Lower lobe of right lung (tissue), 2 donors: ENCODE results near the gene PAX7. TPM values are rescaled to one million over a fixed set of nuclear protein-coding genes. Genes with fewer than 3 reads are reported as not detected.

ENCODE experiments used
- ATAC-seq, 2 donors: fragments of 200-7000 bp; cut with Tn5 transposase; one replicate each; pipeline ENCODE4 v1.9.1; 2020 to 2022; ENCODE audit warnings: mild to moderate bottlenecking in 2 of 2, moderate library complexity in 2 of 2
- DNase-seq: peaks from one replicate; pipeline ENCODE4 v3.0.0-alpha.2; 2020
- H3K27ac ChIP-seq: fragments of 200-600 bp; one replicate; pipeline ENCODE4 v1.8.0; 2022
- H3K27me3 ChIP-seq: fragments of 200-600 bp; one replicate; pipeline ENCODE4 v1.8.0; 2022; ENCODE audit warnings: low read depth
- H3K36me3 ChIP-seq: fragments of 200-600 bp; one replicate; pipeline ENCODE4 v1.8.0; 2022; ENCODE audit warnings: mild to moderate bottlenecking
- H3K4me1 ChIP-seq: fragments of 200-600 bp; one replicate; pipeline ENCODE4 v1.8.0; 2022
- H3K4me3 ChIP-seq: fragments of 200-600 bp; one replicate; pipeline ENCODE4 v1.8.0; 2022; ENCODE audit warnings: mild to moderate bottlenecking
- H3K9me3 ChIP-seq: fragments of 200-600 bp; one replicate; pipeline ENCODE4 v1.8.0; 2022
- CTCF ChIP-seq: fragments of 200-600 bp; IDR thresholded peaks from one replicate; pipeline ENCODE4 v1.8.0; 2022; ENCODE audit warnings: antibody characterized with exemption, mild to moderate bottlenecking
- intact Hi-C: fragments of 100-400 bp; cut with DNase I; formaldehyde crosslinking; loops from one replicate; pipeline ENCODE4 v1.11.0; 2022
- total RNA-seq: library from RNA; stranded (reverse); fragmentation: NEBNext Ultra II Directional; extraction: Animal tissue kit (Norgen Biotek cat#: 25700); gene quantifications from one replicate; pipeline ENCODE4 v1.2.1, GENCODE V29; 2021
- donor health status: DM: no; HTN: yes; CAD: no; lungs with severe emphysema.

PAX7 gene
- total RNA-seq, 1 donor from 2014 or later: not detected

- no peak for TF ChIP-seq CTCF
- Histone ChIP-seq H3K4me3 (no peak overlapping the region), H3K27me3 (peaks cover 100% of the 10 kb centered on the region), H3K36me3 (no peaks in the 10 kb centered on the region), H3K9me3 (no peaks in the 10 kb centered on the region), H3K27ac (no peak overlapping the region), H3K4me1 (peaks cover under 1% of the 10 kb centered on the region)
- DNase-seq (no peak), ATAC-seq (no peak)
- intact Hi-C loops: no loop called here
Measured at GRCh38 chr1:18641005-18641941, 10.6 kb downstream of the PAX7 start.

- Histone ChIP-seq H3K27me3 (peaks cover 100% of the 10 kb centered on the region), H3K27ac (no peak overlapping the region), H3K4me3 (no peak overlapping the region), H3K36me3 (no peaks in the 10 kb centered on the region), H3K4me1 (peaks cover 12% of the 10 kb centered on the region), H3K9me3 (no peaks in the 10 kb centered on the region)
- intact Hi-C loops: no loop called here
- ATAC-seq (no peak), DNase-seq (no peak)
- no peak for TF ChIP-seq CTCF
Measured at GRCh38 chr1:18642278-18643095, 11.8 kb downstream of the PAX7 start.

GRCh38 chr1:18643154-18644012 is 12.7 kb downstream of the PAX7 start:
- DNase-seq (no peak), ATAC-seq (no peak)
- intact Hi-C loops: no loop called here
- Histone ChIP-seq H3K27me3 (peaks cover 99% of the 10 kb centered on the region), H3K9me3 (no peaks in the 10 kb centered on the region), H3K27ac (no peak overlapping the region), H3K4me1 (peaks cover 12% of the 10 kb centered on the region), H3K4me3 (no peak overlapping the region), H3K36me3 (no peaks in the 10 kb centered on the region)
- TF ChIP-seq CTCF: no peak

- H3K27me3 ChIP-seq: peaks cover 99% of the 10 kb centered on the region
- no peaks in the 10 kb centered on the region for H3K9me3 ChIP-seq
- peaks cover 12% of the 10 kb centered on the region for H3K4me1 ChIP-seq
- no peak for DNase-seq
- H3K4me3 ChIP-seq: no peak overlapping the region
- TF ChIP-seq CTCF: no peak
- intact Hi-C loops: no loop called here
- ATAC-seq: no peak
- no peak overlapping the region for H3K27ac ChIP-seq
- no peaks in the 10 kb centered on the region for H3K36me3 ChIP-seq
Measured at GRCh38 chr1:18644013-18644399, 13.4 kb downstream of the PAX7 start.

GRCh38 chr1:18644446-18644845 is 13.8 kb downstream of the PAX7 start:
- TF ChIP-seq CTCF: no peak
- intact Hi-C loops: no loop called here
- Histone ChIP-seq H3K4me1 (peaks cover 12% of the 10 kb centered on the region), H3K36me3 (no peaks in the 10 kb centered on the region), H3K9me3 (no peaks in the 10 kb centered on the region), H3K27me3 (peaks cover 99% of the 10 kb centered on the region), H3K27ac (no peak overlapping the region), H3K4me3 (no peak overlapping the region)
- ATAC-seq: no peak
- no peak for DNase-seq
